Retinal pigment epithelial cell (primary cell): ENCODE measurements around the gene EML4.
"Not testable (repeated sequence)": the region's sequence is repeated elsewhere in the genome, so short reads cannot be mapped to it uniquely, and the experiment has no call there.

Experiments
- DNase-seq: peaks from one replicate; pipeline ENCODE4 v3.0.0-alpha.2; 2010; ENCODE audit warnings: low read depth
- H3K4me3 ChIP-seq: 2 replicates; pipeline ENCODE4 v1.5.1; 2011; ENCODE audit warnings: mild to moderate bottlenecking, low read length, control low read depth, moderate library complexity
- TF ChIP-seq, protein P1 (sequence below): conservative IDR thresholded peaks from 2 replicates; pipeline ENCODE4 v1.5.1; 2011; ENCODE audit warnings: low read depth, low read length, control low read depth, inconsistent platforms

EML4 gene

GRCh38 chr2:42372474-42373200, 203.5 kb downstream of the EML4 start:
- no peak for DNase-seq
- no peak overlapping the region for H3K4me3 ChIP-seq
- TF ChIP-seq, protein P1, sequence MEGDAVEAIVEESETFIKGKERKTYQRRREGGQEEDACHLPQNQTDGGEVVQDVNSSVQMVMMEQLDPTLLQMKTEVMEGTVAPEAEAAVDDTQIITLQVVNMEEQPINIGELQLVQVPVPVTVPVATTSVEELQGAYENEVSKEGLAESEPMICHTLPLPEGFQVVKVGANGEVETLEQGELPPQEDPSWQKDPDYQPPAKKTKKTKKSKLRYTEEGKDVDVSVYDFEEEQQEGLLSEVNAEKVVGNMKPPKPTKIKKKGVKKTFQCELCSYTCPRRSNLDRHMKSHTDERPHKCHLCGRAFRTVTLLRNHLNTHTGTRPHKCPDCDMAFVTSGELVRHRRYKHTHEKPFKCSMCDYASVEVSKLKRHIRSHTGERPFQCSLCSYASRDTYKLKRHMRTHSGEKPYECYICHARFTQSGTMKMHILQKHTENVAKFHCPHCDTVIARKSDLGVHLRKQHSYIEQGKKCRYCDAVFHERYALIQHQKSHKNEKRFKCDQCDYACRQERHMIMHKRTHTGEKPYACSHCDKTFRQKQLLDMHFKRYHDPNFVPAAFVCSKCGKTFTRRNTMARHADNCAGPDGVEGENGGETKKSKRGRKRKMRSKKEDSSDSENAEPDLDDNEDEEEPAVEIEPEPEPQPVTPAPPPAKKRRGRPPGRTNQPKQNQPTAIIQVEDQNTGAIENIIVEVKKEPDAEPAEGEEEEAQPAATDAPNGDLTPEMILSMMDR = no peak

DNA sequence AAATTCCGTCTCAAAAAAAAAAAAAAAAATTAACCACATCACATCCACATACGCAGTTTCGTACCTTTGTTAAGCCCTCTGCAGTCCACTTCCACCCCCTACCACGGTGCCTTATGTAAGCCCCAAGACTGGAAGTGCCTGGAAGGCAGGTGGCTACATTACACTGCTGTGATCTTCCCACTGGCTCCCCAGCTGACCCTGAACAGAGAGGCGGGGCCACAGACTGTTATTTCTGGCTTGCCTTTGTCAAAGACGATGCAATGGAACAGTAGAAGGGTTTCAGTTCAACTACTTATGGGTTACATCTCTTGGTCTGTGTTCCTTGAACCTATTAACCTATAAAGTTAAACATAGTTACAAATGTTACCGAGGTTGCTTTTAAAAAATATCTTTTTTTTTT, 207.6 kb downstream of the EML4 start:
- TF ChIP-seq, protein P1 = no peak
- DNase-seq = no peak
- no peak overlapping the region for H3K4me3 ChIP-seq

GRCh38 chr2:42378415-42378814, 209.3 kb downstream of the EML4 start:
- H3K4me3 ChIP-seq = no peak overlapping the region
- DNase-seq = no peak
- TF ChIP-seq, protein P1 = no peak

DNA sequence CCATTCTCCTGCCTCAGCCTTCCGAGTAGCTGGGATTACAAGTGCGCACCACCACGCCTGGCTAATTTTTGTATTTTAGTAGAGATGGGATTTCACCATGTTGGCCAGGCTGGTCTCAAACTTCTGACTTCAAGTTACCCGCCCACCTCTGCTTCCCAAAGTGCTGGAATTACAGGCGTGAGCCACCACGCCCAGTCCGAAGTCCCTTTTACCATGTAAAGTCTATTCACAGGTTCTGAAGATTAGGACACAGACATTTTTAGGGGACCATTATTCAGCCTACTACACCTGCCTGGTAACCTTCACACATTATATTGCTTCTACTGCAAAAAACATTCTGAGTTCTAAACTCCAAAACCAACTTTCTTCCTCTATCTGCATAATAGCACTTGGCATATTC, 210.9 kb downstream of the EML4 start:
- not testable (repeated sequence) for H3K4me3 ChIP-seq, DNase-seq

DNA sequence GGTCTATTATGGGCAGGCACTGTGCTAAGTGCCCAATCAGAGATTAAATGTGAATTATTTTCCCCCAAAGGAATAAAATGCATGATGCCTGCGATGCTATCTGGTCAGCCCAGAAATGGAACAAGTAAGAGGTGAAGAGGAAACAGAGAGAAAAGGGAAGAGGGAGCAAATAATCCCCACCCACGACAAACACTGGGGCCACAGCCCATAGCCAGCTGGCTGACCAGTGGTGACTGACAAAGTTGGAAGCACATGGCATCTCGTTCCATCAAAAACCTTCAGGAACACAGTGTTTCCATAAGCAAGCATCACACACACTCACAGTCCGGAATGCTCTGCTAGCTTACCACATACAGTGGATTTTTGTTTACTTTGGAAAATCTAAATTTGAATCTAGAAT, 213.0 kb downstream of the EML4 start:
- H3K4me3 ChIP-seq = no peak overlapping the region
- no peak for DNase-seq
- TF ChIP-seq, protein P1 = no peak
